GM13977 (cell line): ENCODE measurements around the gene UNC13A.
"Not testable (repeated sequence)": the region's sequence is repeated elsewhere in the genome, so short reads cannot be mapped to it uniquely, and the experiment has no call there.

ENCODE experiments used
- DNase-seq: peaks from one replicate; pipeline ENCODE4 v3.0.0; 2012; ENCODE audit warnings: low spot score
- CTCF ChIP-seq: IDR thresholded peaks from 2 replicates; pipeline ENCODE4 v1.5.1; 2012; ENCODE audit warnings: mild to moderate bottlenecking, control low read depth; ENCODE audit not compliant: insufficient read depth; ENCODE audit errors: extremely low read depth, missing control alignments
- in situ Hi-C: fragments of 300-500 bp; cut with MboI; formaldehyde crosslinking; loops from one replicate; pipeline ENCODE4 v1.12.0; 2022; ENCODE audit warnings: low sequenced_read_pairs, low pct_unique_long_range_greater_than_20kb, mixed read lengths, inconsistent platforms; ENCODE audit not compliant: unreplicated experiment

UNC13A gene

DNA sequence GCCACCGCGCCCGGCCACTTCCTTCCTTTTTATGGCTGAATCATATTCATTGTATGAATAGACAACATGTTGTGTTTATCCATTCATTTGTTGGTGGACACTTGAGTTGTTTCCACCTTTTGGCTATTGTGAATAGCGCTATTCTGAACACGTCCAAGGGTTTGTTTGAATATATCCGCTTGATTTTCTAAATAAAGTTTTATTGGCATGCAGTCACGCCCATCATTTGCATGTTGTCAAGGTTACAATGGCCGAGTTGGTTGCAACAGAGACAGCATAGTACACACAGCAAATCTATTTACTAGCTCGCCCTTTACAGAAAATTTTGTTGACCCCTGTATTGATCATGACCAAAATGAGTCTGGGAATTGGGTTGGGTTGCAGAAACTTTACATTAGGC lies 89.2 kb downstream of the UNC13A start:
- DNase-seq, result no peak
- TF ChIP-seq CTCF, result no peak
- in situ Hi-C loops, result no loop called here

DNA sequence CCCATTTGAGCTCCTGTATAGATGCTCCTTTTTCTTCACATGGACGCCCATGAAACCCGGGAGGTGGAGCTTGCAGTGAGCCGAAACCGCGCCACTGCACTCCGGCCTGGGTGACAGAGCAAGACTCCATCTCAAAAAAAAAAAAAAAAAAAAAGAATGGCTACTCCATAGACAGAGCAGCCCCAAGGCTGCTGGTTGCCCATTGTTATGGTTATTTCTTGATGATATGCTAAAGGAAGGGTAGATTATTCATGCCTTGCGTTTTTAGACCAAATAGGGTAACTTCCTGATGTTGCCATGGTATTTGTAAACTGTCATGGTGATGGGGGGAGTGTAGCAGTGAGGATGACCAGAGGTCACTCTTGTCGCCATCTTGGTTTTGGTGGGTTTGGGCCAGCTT lies 90.1 kb downstream of the UNC13A start:
- in situ Hi-C loops, DNase-seq: not testable (repeated sequence)

DNA sequence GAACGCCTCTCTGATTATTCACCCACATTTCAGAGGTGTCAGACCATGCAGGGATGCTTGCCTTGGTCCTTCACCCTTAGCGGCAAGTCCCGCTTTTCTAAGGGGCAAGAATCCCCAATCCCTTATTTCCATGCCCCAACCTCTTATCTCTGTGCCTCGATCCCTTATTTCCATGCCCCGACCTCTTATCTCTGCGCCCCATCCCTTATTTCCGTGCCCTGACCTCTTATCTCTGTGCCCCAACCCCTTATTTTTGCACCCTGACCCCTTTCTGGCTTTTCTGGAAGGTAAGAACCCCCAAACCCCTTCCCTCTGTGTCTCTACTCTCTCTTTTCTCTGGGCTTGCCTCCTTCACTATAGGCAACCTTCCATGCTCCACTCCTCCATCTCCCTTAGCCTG lies 93.9 kb downstream of the UNC13A start:
- DNase-seq, in situ Hi-C loops: not testable (repeated sequence)

GRCh38 chr19:17590866-17591265 lies 97.3 kb downstream of the UNC13A start:
- in situ Hi-C loops, result no loop called here
- no peak for TF ChIP-seq CTCF
- DNase-seq, result no peak

GRCh38 chr19:17585395-17585794 lies 102.8 kb downstream of the UNC13A start:
- in situ Hi-C loops, result not testable (repeated sequence)

DNA sequence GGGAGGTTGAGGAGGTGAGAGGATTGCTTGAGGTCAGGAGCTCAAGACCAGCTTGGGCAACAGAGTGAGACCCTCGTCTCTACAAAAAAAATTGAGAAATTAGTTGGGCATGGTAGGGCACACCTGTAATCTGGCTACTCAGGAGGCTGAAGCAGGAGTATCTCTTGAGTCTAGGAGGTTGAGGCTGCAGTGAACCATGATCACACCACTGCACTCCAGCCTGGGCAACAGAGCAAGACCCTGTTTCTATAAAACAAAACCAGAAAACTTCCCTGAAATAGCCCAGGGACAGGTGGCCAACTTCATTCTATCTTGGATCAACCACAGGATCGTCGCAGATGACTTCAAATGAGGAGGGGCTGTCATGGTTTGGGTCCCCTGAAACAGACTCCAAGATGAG lies 104.0 kb downstream of the UNC13A start:
- DNase-seq, result no peak
- in situ Hi-C loops, result no loop called here
- no peak for TF ChIP-seq CTCF

More at GRCh38 chr19:17585395-17585794, 102.8 kb downstream of the UNC13A start:
- DNase-seq, result not testable (repeated sequence)

GRCh38 chr19:17582613-17583012 lies 105.5 kb downstream of the UNC13A start:
- no peak for TF ChIP-seq CTCF
- no peak for DNase-seq
- in situ Hi-C loops, result no loop called here

GRCh38 chr19:17581211-17581874 lies 106.8 kb downstream of the UNC13A start:
- DNase-seq, result no peak
- TF ChIP-seq CTCF, result no peak
- in situ Hi-C loops, result no loop called here
